ENCODE data around the gene EIF1B. TPM values are rescaled to one million over a fixed set of nuclear protein-coding genes. Genes with fewer than 3 reads are reported as not detected.

The EIF1B gene
- total RNA-seq, 1 donor from 2014 or later, result 17.2 TPM

DNA sequence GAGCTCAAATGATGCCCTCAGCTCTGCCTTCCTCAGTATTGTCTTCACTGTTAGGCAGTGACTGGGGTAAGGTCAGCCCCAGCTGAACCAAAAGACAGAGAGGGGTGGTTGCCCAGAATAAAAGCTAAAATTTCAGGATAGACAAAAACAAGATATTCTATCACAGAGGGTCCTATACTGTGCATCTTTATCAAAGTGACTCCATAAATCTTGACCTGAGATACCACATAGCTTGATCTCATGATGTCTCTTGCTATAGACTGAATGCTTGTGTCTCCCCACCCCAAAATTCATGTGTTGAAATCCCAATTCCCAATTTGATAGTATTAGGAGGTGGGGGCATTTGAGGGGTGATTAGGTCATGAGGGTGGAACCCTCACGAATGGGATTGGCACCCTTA lies 30.4 kb downstream of the EIF1B start:
- no peaks in the 10 kb centered on the region for H3K9me3 ChIP-seq (ENCODE audit: control insufficient read depth in 3 of 3, low read length in 3 of 3)
- no peaks in the 10 kb centered on the region for H3K36me3 ChIP-seq (ENCODE audit: control insufficient read depth in 3 of 3, insufficient read depth in 3 of 3, low read length in 3 of 3)
- H3K9ac ChIP-seq (ENCODE audit: low read depth in 1 of 3, low read length in 3 of 3), result no peak overlapping the region
- no peaks in the 10 kb centered on the region for H3K4me1 ChIP-seq (ENCODE audit: control insufficient read depth in 3 of 3, insufficient read depth in 3 of 3, low read length in 3 of 3)
- H3K27me3 ChIP-seq (ENCODE audit: control insufficient read depth in 3 of 3, insufficient read depth in 3 of 3, low read length in 3 of 3), result no peaks in the 10 kb centered on the region
- no peak overlapping the region for H3K27ac ChIP-seq (ENCODE audit: low read depth, low read length)
- no peak overlapping the region for H3K4me3 ChIP-seq (ENCODE audit: low read length in 3 of 3)

DNA sequence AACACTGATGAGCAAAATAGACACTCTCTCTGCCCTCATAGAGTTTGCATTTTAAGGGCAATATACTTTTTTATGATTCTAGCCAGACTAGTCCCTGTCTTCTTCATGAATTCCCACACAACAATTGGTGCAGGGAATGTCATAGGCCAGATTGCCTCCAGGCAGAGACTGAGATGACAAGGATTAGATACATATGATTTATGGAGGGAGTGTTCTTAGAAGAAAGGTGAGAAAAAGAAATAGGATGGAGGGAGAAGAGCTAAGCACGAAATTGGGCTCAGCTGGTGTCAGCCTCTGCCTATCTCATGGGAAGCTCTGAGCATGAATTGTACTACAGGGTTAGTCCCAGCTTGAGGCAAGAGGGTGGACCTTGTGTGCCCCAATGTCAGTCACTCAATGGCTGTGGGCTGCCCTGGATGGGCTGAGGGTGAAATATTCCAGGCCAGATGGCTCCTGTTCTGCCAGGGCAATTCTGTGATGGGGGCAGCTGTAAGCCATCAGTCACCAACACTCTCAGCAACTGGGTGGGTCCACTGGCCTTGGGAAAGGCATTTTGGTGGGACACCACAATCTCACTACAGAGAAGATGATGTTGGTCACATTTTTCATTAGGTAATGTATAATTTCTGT lies 31.1 kb downstream of the EIF1B start:
- H3K4me1 ChIP-seq (ENCODE audit: control insufficient read depth in 3 of 3, insufficient read depth in 3 of 3, low read length in 3 of 3), result no peaks in the 10 kb centered on the region
- H3K27ac ChIP-seq (ENCODE audit: low read depth, low read length), result no peak overlapping the region
- no peaks in the 10 kb centered on the region for H3K36me3 ChIP-seq (ENCODE audit: control insufficient read depth in 3 of 3, insufficient read depth in 3 of 3, low read length in 3 of 3)
- H3K9me3 ChIP-seq (ENCODE audit: control insufficient read depth in 3 of 3, low read length in 3 of 3), result no peaks in the 10 kb centered on the region
- H3K4me3 ChIP-seq (ENCODE audit: low read length in 3 of 3), result no peak overlapping the region
- no peaks in the 10 kb centered on the region for H3K27me3 ChIP-seq (ENCODE audit: control insufficient read depth in 3 of 3, insufficient read depth in 3 of 3, low read length in 3 of 3)
- no peak overlapping the region for H3K9ac ChIP-seq (ENCODE audit: low read depth in 1 of 3, low read length in 3 of 3)

GRCh38 chr3:40341671-40342070 lies 32.2 kb downstream of the EIF1B start:
- Histone ChIP-seq H3K27ac (ENCODE audit: low read depth, low read length) (no peak overlapping the region), H3K4me3 (ENCODE audit: low read length in 3 of 3) (no peak overlapping the region)

GRCh38 chr3:40350529-40350928 lies 41.0 kb downstream of the EIF1B start:
- Histone ChIP-seq H3K9me3 (ENCODE audit: control insufficient read depth in 3 of 3, low read length in 3 of 3) (no peaks in the 10 kb centered on the region), H3K27ac (ENCODE audit: low read depth, low read length) (no peak overlapping the region)

More at GRCh38 chr3:40341671-40342070, 32.2 kb downstream of the EIF1B start:
- Histone ChIP-seq H3K27me3 (ENCODE audit: control insufficient read depth in 3 of 3, insufficient read depth in 3 of 3, low read length in 3 of 3) (no peaks in the 10 kb centered on the region), H3K9me3 (ENCODE audit: control insufficient read depth in 3 of 3, low read length in 3 of 3) (no peaks in the 10 kb centered on the region), H3K4me1 (ENCODE audit: control insufficient read depth in 3 of 3, insufficient read depth in 3 of 3, low read length in 3 of 3) (no peaks in the 10 kb centered on the region), H3K9ac (ENCODE audit: low read depth in 1 of 3, low read length in 3 of 3) (no peak overlapping the region), H3K36me3 (ENCODE audit: control insufficient read depth in 3 of 3, insufficient read depth in 3 of 3, low read length in 3 of 3) (no peaks in the 10 kb centered on the region)

GRCh38 chr3:40355410-40355809 lies 45.9 kb downstream of the EIF1B start:
- Histone ChIP-seq H3K36me3 (ENCODE audit: control insufficient read depth in 3 of 3, insufficient read depth in 3 of 3, low read length in 3 of 3) (no peaks in the 10 kb centered on the region), H3K27me3 (ENCODE audit: control insufficient read depth in 3 of 3, insufficient read depth in 3 of 3, low read length in 3 of 3) (peaks cover 0 to 2% (median 0%) of the 10 kb centered on the region in 3 donors), H3K27ac (ENCODE audit: low read depth, low read length) (no peak overlapping the region), H3K4me3 (ENCODE audit: low read length in 3 of 3) (no peak overlapping the region), H3K4me1 (ENCODE audit: control insufficient read depth in 3 of 3, insufficient read depth in 3 of 3, low read length in 3 of 3) (no peaks in the 10 kb centered on the region), H3K9ac (ENCODE audit: low read depth in 1 of 3, low read length in 3 of 3) (no peak overlapping the region), H3K9me3 (ENCODE audit: control insufficient read depth in 3 of 3, low read length in 3 of 3) (no peaks in the 10 kb centered on the region)

More at GRCh38 chr3:40350529-40350928, 41.0 kb downstream of the EIF1B start:
- Histone ChIP-seq H3K9ac (ENCODE audit: low read depth in 1 of 3, low read length in 3 of 3) (no peak overlapping the region), H3K4me3 (ENCODE audit: low read length in 3 of 3) (no peak overlapping the region), H3K27me3 (ENCODE audit: control insufficient read depth in 3 of 3, insufficient read depth in 3 of 3, low read length in 3 of 3) (peaks cover 0 to 2% (median 0%) of the 10 kb centered on the region in 3 donors), H3K4me1 (ENCODE audit: control insufficient read depth in 3 of 3, insufficient read depth in 3 of 3, low read length in 3 of 3) (no peaks in the 10 kb centered on the region), H3K36me3 (ENCODE audit: control insufficient read depth in 3 of 3, insufficient read depth in 3 of 3, low read length in 3 of 3) (no peaks in the 10 kb centered on the region)

- Histone ChIP-seq H3K36me3 (ENCODE audit: control insufficient read depth in 3 of 3, insufficient read depth in 3 of 3, low read length in 3 of 3) (no peaks in the 10 kb centered on the region), H3K27ac (ENCODE audit: low read depth, low read length) (no peak overlapping the region), H3K9ac (ENCODE audit: low read depth in 1 of 3, low read length in 3 of 3) (no peak overlapping the region), H3K27me3 (ENCODE audit: control insufficient read depth in 3 of 3, insufficient read depth in 3 of 3, low read length in 3 of 3) (peaks cover 0 to 2% (median 0%) of the 10 kb centered on the region in 3 donors), H3K9me3 (ENCODE audit: control insufficient read depth in 3 of 3, low read length in 3 of 3) (no peaks in the 10 kb centered on the region), H3K4me1 (ENCODE audit: control insufficient read depth in 3 of 3, insufficient read depth in 3 of 3, low read length in 3 of 3) (no peaks in the 10 kb centered on the region), H3K4me3 (ENCODE audit: low read length in 3 of 3) (no peak overlapping the region)
Measured at GRCh38 chr3:40358454-40358853, 48.9 kb downstream of the EIF1B start.

Other genes with a start within 250 kb of the EIF1B start
- gene ENTPD3, start 77.5 kb downstream of the EIF1B start, total RNA-seq, result 1.6 TPM
- gene RPL14, start 147.6 kb downstream of the EIF1B start, total RNA-seq, result 303 TPM
- 8.4 TPM for gene ZNF619, start 167.4 kb downstream of the EIF1B start, total RNA-seq
- 2.1 TPM for gene ZNF620, start 196.3 kb downstream of the EIF1B start, total RNA-seq
- 8.4 TPM for gene ZNF621, start 215.3 kb downstream of the EIF1B start, total RNA-seq

All from skeletal muscle tissue (tissue), 4 donors.